HCT116 (cell line): ENCODE results near the gene NUBPL. TPM values are rescaled to one million over a fixed set of nuclear protein-coding genes. Genes with fewer than 3 reads are reported as not detected.

ENCODE experiments used
- ATAC-seq: fragments of 200-7000 bp; cut with Tn5 transposase; 2 replicates; pipeline ENCODE4 v1.9.1; 2020; ENCODE audit warnings: mild to moderate bottlenecking, moderate library complexity
- BruUV-seq: library from RNA; stranded (reverse); fragments of 400-500 nt; replicated peaks from 2 replicates; lab custom pipeline; 2021; lab: Mats Ljungman, UMichigan
- CTCF ChIA-PET: fragments of 300-600 bp; sonication (Branson Sonifier 250); formaldehyde crosslinking; loops from one replicate; lab custom pipeline; 2021; ENCODE audit warnings: antibody characterized with exemption; lab: Charles Lee
- POLR2A ChIA-PET: fragments of 300-600, 350-600 bp; sonication (Branson Sonifier 250); formaldehyde crosslinking; loops from one replicate; lab custom pipeline; 2021; ENCODE audit warnings: antibody characterized with exemption; lab: Charles Lee
- RAD21 ChIA-PET, 2 experiments: fragments of 300-600 bp; sonication (Branson Sonifier 250); formaldehyde crosslinking; loops; one replicate each; lab custom pipeline; 2023; ENCODE audit warnings: low total read pairs in 2 of 2; ENCODE audit not compliant: uncharacterized antibody in 2 of 2, unreplicated experiment in 2 of 2, low non-redundant PET in 1 of 2; lab: Charles Lee
- DNase-seq: peaks from one replicate; pipeline ENCODE4 v3.0.0-alpha.2; 2010; ENCODE audit warnings: low read depth, low spot score
- H2AFZ ChIP-seq: fragments of 200-600 bp; shearing (Covaris generic), sonication (generic); 2 replicates; pipeline ENCODE4 v1.6.1; 2017; ENCODE audit warnings: low read depth, mixed run types, mixed read lengths, antibody characterized with exemption, low read length; ENCODE audit not compliant: poor library complexity, severe bottlenecking
- H3K27ac ChIP-seq: 2 replicates; pipeline ENCODE4 v1.5.1; 2012; ENCODE audit warnings: low read depth, low read length
- H3K27me3 ChIP-seq: fragments of 200-600 bp; sonication (generic); 2 replicates; pipeline ENCODE4 v1.6.1; 2016; ENCODE audit warnings: mixed run types, low read length, mixed read lengths; ENCODE audit not compliant: insufficient read depth
- H3K36me3 ChIP-seq, 2 experiments: fragments of 200-500 bp in 1 of 2; fragments of 200-600 bp in 1 of 2; sonication (Bioruptor generic) in 1 of 2; sonication (generic) in 1 of 2; 2 replicates each; pipeline versions ENCODE4 v1.5.1 to v1.6.1; 2014 to 2016; ENCODE audit warnings: low read length in 2 of 2, inconsistent platforms in 1 of 2, mixed read lengths in 1 of 2, mixed run types in 1 of 2; ENCODE audit not compliant: insufficient read depth in 2 of 2, control insufficient read depth in 1 of 2
- H3K4me1 ChIP-seq, 2 experiments: fragments of 200-600 bp in 1 of 2; sonication (generic) in 1 of 2; 2 replicates each; pipeline versions ENCODE4 v1.5.1 to v1.6.1; 2012 to 2017; ENCODE audit warnings: low read length in 2 of 2, inconsistent platforms in 1 of 2, mild to moderate bottlenecking in 1 of 2, mixed read lengths in 1 of 2, mixed run types in 1 of 2, moderate library complexity in 1 of 2; ENCODE audit not compliant: insufficient read depth in 2 of 2, control insufficient read depth in 1 of 2
- H3K4me2 ChIP-seq: fragments of 200-600 bp; sonication (generic); 2 replicates; pipeline ENCODE4 v1.6.1; 2017; ENCODE audit warnings: mixed run types, low read length, mixed read lengths
- H3K4me3 ChIP-seq, 2 experiments: fragments of 200-600 bp in 1 of 2; sonication (generic) in 1 of 2; replicated peaks in 1 of 2; 2 replicates each; pipeline ENCODE4 v1.5.1; 2011 to 2016; ENCODE audit warnings: low read length in 2 of 2, control low read depth in 1 of 2, low read depth in 1 of 2, mild to moderate bottlenecking in 1 of 2, mixed read lengths in 1 of 2, mixed run types in 1 of 2
- H3K79me2 ChIP-seq: fragments of 200-600 bp; sonication (generic); 2 replicates; pipeline ENCODE4 v1.6.1; 2017; ENCODE audit warnings: mild to moderate bottlenecking, mixed run types, low read length, moderate library complexity, mixed read lengths; ENCODE audit not compliant: insufficient read depth
- H3K9ac ChIP-seq: fragments of 200-600 bp; sonication (generic); 2 replicates; pipeline ENCODE4 v1.6.1; 2016; ENCODE audit warnings: low read length, mixed read lengths
- H3K9me2 ChIP-seq: fragments of 200-600 bp; sonication (generic), shearing (Covaris generic); 2 replicates; pipeline ENCODE4 v1.6.1; 2017; ENCODE audit warnings: mixed run types, mild to moderate bottlenecking, moderate library complexity; ENCODE audit not compliant: insufficient read depth
- H3K9me3 ChIP-seq, 2 experiments: fragments of 200-500 bp in 1 of 2; fragments of 200-600 bp in 1 of 2; sonication (Bioruptor generic) in 1 of 2; sonication (generic) in 1 of 2; 2 replicates each; pipeline ENCODE4 v1.6.1; 2014 to 2017; ENCODE audit warnings: low read length in 2 of 2, mixed read lengths in 2 of 2, inconsistent platforms in 1 of 2, low read depth in 1 of 2, mild to moderate bottlenecking in 1 of 2, mixed run types in 1 of 2, moderate library complexity in 1 of 2; ENCODE audit not compliant: control insufficient read depth in 1 of 2, insufficient read depth in 1 of 2
- H4K20me1 ChIP-seq: fragments of 200-600 bp; sonication (generic), shearing (Covaris generic); 2 replicates; pipeline ENCODE4 v1.6.1; 2017; ENCODE audit warnings: mixed run types, mild to moderate bottlenecking, moderate library complexity; ENCODE audit not compliant: insufficient read depth
- CEBPB ChIP-seq: IDR thresholded peaks from 2 replicates; pipeline ENCODE4 v1.6.1; 2012; ENCODE audit warnings: low read depth
- ELF1 ChIP-seq: IDR thresholded peaks from 2 replicates; pipeline ENCODE4 v1.6.1; 2012; ENCODE audit warnings: low read depth, borderline replicate concordance
- FOSL1 ChIP-seq: IDR thresholded peaks from 2 replicates; pipeline ENCODE4 v1.6.1; 2012; ENCODE audit warnings: low read depth
- RAD21 ChIP-seq: IDR thresholded peaks from 2 replicates; pipeline ENCODE4 v1.6.1; 2012; ENCODE audit warnings: low read depth, mild to moderate bottlenecking
- TCF7L2 ChIP-seq: IDR thresholded peaks from 2 replicates; pipeline ENCODE4 v1.7.0; 2011; ENCODE audit warnings: borderline replicate concordance, inconsistent platforms; ENCODE audit not compliant: insufficient read depth, insufficient read length; ENCODE audit errors: extremely low read depth
- YY1 ChIP-seq: IDR thresholded peaks from 2 replicates; pipeline ENCODE4 v1.6.1; 2011; ENCODE audit warnings: low read length, low read depth, moderate library complexity, mild to moderate bottlenecking; ENCODE audit not compliant: insufficient replicate concordance; ENCODE audit errors: extremely low read depth
- ZNF274 ChIP-seq: fragments of 200-500 bp; sonication (Bioruptor generic); IDR thresholded peaks from 2 replicates; pipeline ENCODE4 v1.6.1; 2014; ENCODE audit warnings: mild to moderate bottlenecking, low read depth, low read length, inconsistent platforms
- intact Hi-C: fragments of 100-400 bp; cut with micrococcal nuclease; formaldehyde crosslinking; loops from 2 replicates; pipeline ENCODE4 v1.10.0; 2022
- total RNA-seq: library from RNA; stranded (reverse); gene quantifications from one replicate; pipeline ENCODE4 v1.2.1, GENCODE V29; 2021; ENCODE audit not compliant: unreplicated experiment
- TF ChIP-seq, protein P1 (sequence below): IDR thresholded peaks from 2 replicates; pipeline ENCODE4 v1.6.1; 2012

Gene NUBPL
- total RNA-seq, 1 experiment from 2014 or later = 11.3 TPM

DNA sequence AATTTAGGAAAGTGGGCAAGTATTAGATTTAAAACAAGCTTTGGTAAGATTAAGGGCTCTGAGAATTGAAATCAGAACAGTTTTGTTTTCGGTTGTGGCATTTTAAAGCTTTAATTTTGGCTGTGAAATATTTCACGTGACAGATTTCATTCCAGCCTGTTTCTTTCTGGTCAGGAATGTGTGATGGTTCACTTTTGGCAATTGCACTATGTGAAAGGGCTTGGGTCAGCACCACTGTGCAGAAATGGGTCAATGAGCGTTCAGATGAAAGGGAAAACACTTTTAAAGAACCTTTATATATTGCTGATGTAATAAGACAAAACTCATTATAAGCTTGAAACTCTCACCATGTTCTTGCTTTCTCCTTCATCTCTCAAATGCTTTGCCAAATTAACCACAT, 17.1 kb downstream of the NUBPL start:
- Histone ChIP-seq H3K79me2 (no peaks in the 10 kb centered on the region), H3K4me2 (no peak overlapping the region), H2AFZ (no peak overlapping the region), H3K36me3 (0 out of 4 replicates have a peak, but pooled peaks cover 0 to 7% of the 10 kb centered on the region in 2 experiments), H3K9me2 (no peaks in the 10 kb centered on the region), H3K9me3 (no peaks in the 10 kb centered on the region), H3K4me3 (no peak overlapping the region), H3K4me1 (no peaks in the 10 kb centered on the region), H3K27me3 (no peaks in the 10 kb centered on the region), H3K9ac (no peak overlapping the region), H3K27ac (no peak overlapping the region), H4K20me1 (no peaks in the 10 kb centered on the region)
- ChIA-PET POLR2A (no interaction called here), CTCF (no interaction called here), RAD21 (no interaction called here)
- BruUV-seq = no TSS peak
- no peak for ATAC-seq
- no peak for DNase-seq
- intact Hi-C loops = no loop called here
- TF ChIP-seq TCF7L2 = no peak
- TF ChIP-seq, protein P1, sequence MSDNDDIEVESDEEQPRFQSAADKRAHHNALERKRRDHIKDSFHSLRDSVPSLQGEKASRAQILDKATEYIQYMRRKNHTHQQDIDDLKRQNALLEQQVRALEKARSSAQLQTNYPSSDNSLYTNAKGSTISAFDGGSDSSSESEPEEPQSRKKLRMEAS = no peak
- no peak for TF ChIP-seq RAD21
- no peak for TF ChIP-seq YY1
- no peak for TF ChIP-seq FOSL1
- TF ChIP-seq CEBPB = no peak

DNA sequence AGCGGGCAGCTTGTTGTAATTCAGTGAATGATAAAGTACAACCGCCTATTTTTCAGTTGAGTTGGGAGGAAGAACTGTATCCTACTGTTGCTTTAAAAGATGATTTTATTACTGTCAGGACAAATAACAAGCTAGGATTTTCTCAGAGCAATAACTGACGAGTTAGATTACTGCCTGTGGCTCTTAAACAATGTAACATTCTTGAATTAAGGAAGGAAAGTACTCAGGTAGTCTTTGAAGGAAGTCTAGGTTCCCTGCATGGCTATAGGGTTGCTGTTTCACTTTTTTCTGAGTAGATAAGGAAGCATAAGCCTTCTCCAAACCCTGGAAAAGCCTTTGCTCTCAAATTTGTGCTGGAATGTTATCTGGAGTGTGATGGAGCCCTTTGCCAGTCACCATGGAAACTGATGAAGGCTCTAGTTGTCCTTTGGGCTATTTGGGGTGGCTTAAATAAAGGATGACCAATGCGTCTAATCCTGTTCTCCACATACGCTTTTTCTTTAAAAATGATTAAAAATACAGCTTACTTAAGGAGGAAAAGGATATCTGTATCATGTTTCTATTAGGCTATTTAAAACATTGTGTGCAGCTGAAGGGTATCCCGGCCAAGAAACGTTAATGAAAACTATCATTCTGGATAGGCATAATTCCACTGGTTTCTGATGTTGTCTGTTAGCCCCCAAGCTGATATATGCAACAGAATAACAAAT, 17.7 kb downstream of the NUBPL start:
- intact Hi-C loops = no loop called here
- no peak overlapping the region for H3K4me3 ChIP-seq
- no peak overlapping the region for H2AFZ ChIP-seq
- H3K4me1 ChIP-seq = no peaks in the 10 kb centered on the region
- CTCF ChIA-PET = no interaction called here
- no peak for TF ChIP-seq CEBPB
- no peak for TF ChIP-seq ZNF274
- no peak for TF ChIP-seq YY1
- TF ChIP-seq ELF1 = no peak
- TF ChIP-seq, all 23 proteins: peak for 0
- RAD21 ChIA-PET = no interaction called here
- Histone ChIP-seq H3K4me2 (no peak overlapping the region), H3K9me3 (no peaks in the 10 kb centered on the region), H3K27ac (no peak overlapping the region), H4K20me1 (no peaks in the 10 kb centered on the region), H3K27me3 (no peaks in the 10 kb centered on the region), H3K9me2 (no peaks in the 10 kb centered on the region), H3K9ac (no peak overlapping the region), H3K36me3 (0 out of 4 replicates have a peak, but pooled peaks cover 0 to 7% of the 10 kb centered on the region in 2 experiments), H3K79me2 (no peaks in the 10 kb centered on the region)
- no peak for DNase-seq
- no TSS peak for BruUV-seq
- no peak for ATAC-seq
- POLR2A ChIA-PET = no interaction called here
